ENCODE results near the gene USP47.

The USP47 gene

DNA sequence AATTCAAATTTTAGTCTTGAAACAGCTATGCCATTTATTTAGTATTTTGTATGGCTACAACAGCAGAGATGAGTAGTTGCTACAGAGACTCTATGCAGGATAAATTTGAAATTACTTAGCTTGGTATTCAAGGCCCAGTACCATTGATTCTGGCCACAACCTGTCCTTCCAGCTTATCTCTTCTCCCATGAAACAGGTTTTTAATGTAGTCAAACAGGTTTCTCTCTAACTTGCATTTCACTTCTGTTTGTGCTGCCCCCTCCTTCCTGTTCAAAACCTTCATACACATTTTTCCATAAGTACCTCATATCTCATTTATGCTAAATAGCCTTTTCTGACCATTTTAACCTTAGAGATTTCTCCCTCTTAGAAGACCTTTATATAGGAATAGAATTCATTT lies 3.3 kb downstream of the USP47 start:
- TF ChIP-seq, protein P1, sequence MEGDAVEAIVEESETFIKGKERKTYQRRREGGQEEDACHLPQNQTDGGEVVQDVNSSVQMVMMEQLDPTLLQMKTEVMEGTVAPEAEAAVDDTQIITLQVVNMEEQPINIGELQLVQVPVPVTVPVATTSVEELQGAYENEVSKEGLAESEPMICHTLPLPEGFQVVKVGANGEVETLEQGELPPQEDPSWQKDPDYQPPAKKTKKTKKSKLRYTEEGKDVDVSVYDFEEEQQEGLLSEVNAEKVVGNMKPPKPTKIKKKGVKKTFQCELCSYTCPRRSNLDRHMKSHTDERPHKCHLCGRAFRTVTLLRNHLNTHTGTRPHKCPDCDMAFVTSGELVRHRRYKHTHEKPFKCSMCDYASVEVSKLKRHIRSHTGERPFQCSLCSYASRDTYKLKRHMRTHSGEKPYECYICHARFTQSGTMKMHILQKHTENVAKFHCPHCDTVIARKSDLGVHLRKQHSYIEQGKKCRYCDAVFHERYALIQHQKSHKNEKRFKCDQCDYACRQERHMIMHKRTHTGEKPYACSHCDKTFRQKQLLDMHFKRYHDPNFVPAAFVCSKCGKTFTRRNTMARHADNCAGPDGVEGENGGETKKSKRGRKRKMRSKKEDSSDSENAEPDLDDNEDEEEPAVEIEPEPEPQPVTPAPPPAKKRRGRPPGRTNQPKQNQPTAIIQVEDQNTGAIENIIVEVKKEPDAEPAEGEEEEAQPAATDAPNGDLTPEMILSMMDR (IDR thresholded peaks at IDR 0.05; ENCODE audit: low read depth, low read length, missing control alignments): no peak
- no peak for DNase-seq
- H3K4me3 ChIP-seq (ENCODE audit: low read depth, low read length): no peak overlapping the region
- no peak overlapping the region for H3K27ac ChIP-seq
- no peaks in the 10 kb centered on the region for H3K36me3 ChIP-seq (replicated peaks)
- in situ Hi-C loops (cut with HindIII; ENCODE audit: low pct_ligation_motif_present, low sequenced_read_pairs): no loop called here
- H3K27me3 ChIP-seq (replicated peaks): no peaks in the 10 kb centered on the region

DNA sequence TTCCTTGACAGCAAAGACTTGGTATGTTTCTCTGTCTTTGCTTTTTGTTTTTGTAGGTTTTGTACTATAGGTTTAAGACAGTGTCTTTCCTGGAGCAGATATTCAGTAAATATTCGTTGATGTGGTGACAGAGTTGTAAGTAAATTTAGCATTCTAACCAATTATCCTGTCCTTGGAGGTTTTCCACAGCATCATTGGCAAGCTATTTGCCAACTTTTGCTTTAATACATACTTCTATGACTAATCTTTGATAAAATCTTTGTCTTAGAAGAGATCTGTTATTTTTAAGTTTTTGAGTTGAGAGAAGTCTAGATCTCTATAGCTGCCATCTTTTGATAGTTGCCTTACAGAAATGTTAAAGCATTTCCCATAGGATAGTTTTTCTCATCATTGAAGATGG lies 3.8 kb downstream of the USP47 start:
- Histone ChIP-seq H3K36me3 (replicated peaks) (no peaks in the 10 kb centered on the region), H3K27ac (no peak overlapping the region), H3K4me3 (ENCODE audit: low read depth, low read length) (no peak overlapping the region), H3K27me3 (replicated peaks) (no peaks in the 10 kb centered on the region)
- in situ Hi-C loops (cut with HindIII; ENCODE audit: low pct_ligation_motif_present, low sequenced_read_pairs): no loop called here
- DNase-seq: peak; percentile 23
- TF ChIP-seq, protein P1 (IDR thresholded peaks at IDR 0.05; ENCODE audit: low read depth, low read length, missing control alignments): no peak

DNA sequence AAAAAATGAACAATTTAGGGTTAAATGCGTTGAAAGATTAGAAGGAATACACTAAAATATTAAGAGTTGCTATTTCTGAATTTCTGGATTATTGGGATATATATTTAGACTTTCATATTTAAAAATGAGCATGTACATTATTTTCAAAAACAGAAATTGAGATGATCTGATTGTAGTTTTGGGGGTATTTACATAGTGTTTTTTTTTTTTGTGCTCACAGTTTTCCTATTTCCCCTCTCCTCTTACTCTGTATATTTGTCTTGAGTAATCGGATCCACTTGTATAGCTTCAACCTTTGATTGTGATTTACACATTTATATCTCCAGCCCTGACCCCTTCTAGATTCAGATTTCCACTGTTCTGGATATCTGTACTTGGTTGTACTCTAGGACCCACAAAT lies 5.3 kb downstream of the USP47 start:
- in situ Hi-C loops (cut with HindIII; ENCODE audit: low pct_ligation_motif_present, low sequenced_read_pairs): no loop called here
- no peak for DNase-seq
- no peak overlapping the region for H3K27ac ChIP-seq
- H3K27me3 ChIP-seq (replicated peaks): no peaks in the 10 kb centered on the region
- TF ChIP-seq, protein P1 (IDR thresholded peaks at IDR 0.05; ENCODE audit: low read depth, low read length, missing control alignments): no peak
- H3K36me3 ChIP-seq (replicated peaks): no peaks in the 10 kb centered on the region
- H3K4me3 ChIP-seq (ENCODE audit: low read depth, low read length): no peak overlapping the region

DNA sequence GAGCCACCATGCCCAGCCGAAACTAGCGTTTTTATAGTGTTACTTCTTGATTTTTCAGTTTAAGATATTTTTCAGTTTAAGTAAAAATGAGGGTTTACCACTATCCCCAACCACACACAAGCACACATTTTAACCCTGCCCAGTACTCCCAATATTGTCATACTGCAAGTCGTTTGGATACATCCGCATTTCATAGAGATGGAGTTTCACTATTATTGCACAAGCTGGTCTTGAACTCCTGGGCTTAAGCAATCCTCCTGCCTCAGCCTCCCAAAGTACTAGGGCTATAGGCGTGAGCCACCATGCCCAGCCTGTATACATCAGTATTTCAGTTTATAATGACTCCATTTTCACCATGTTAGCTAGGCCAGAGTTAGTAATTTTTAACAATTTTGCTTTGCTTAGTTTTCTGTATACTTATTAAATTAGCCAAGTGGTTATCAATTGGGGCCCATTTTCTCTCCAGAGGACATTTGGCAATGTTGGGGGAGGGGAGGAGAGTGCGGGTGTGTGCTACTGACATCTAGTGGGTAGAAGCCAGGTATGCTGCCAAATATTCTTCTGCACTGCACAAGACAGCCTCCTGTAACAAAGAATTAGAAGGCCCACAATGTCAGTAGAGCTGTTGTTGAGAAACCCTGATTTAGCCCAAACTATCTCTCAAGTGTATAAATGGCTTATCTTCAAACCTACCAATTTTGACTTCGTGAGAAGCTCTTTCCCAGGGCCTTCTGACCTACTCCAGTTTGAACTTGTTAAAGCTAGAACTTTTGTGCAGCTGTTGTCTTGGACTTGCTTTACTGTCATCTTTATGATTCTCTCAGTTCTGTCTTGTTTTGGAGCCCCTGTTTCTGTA lies 7.3 kb downstream of the USP47 start:
- in situ Hi-C loops (cut with HindIII; ENCODE audit: low pct_ligation_motif_present, low sequenced_read_pairs): no loop called here
- no peaks in the 10 kb centered on the region for H3K27me3 ChIP-seq (replicated peaks)
- peak; percentile 59 for DNase-seq
- H3K27ac ChIP-seq: peak overlapping the region; percentile 37
- H3K36me3 ChIP-seq (replicated peaks): no peaks in the 10 kb centered on the region
- no peak overlapping the region for H3K4me3 ChIP-seq (ENCODE audit: low read depth, low read length)
- TF ChIP-seq, protein P1 (IDR thresholded peaks at IDR 0.05; ENCODE audit: low read depth, low read length, missing control alignments): peak; percentile 86

DNA sequence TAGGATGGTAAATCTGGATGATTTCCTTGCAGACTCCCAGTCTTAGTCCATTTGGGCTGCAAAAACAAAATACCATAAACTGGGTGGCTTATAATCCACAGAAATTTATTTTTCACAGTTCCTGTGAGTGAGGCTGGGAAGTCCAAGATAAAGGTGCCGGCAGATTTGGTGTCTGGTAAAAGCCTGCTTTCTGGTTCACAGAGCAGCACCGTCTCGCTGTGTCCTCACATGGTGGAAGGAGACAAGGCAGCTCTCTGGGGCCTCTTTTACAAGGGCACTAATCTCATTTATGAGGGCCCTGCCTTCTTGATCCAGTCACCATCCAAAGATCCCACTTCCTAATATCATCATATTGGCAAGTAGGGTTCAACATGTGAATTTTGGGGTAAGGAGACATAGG lies 8.9 kb downstream of the USP47 start:
- in situ Hi-C loops (cut with HindIII; ENCODE audit: low pct_ligation_motif_present, low sequenced_read_pairs): no loop called here
- DNase-seq: no peak

More for the DNA sequence above, 8.9 kb downstream of the USP47 start:
- Histone ChIP-seq H3K36me3 (replicated peaks) (no peaks in the 10 kb centered on the region), H3K27me3 (replicated peaks) (no peaks in the 10 kb centered on the region), H3K4me3 (ENCODE audit: low read depth, low read length) (no peak overlapping the region), H3K27ac (no peak overlapping the region)
- TF ChIP-seq, protein P1 (IDR thresholded peaks at IDR 0.05; ENCODE audit: low read depth, low read length, missing control alignments): no peak
